Activated CD4-positive, alpha-beta memory T cell treated with anti-CD3 and anti-CD28 coated beads, Interleukin-2, amount 10 ng/mL, durations not matched to agents 7 days and 5 days (primary cell): ENCODE measurements around the gene SLC39A8. TPM values are rescaled to one million over a fixed set of nuclear protein-coding genes. Genes with fewer than 3 reads are reported as not detected.

Experiments used
- total RNA-seq, 2 experiments: library from RNA; stranded (reverse); gene quantifications; one replicate each; pipeline ENCODE4 v1.2.3, GENCODE V29; 2021

SLC39A8 gene
- total RNA-seq, 2 experiments from 2014 or later, result 101 to 103 TPM

Other genes with a start within 250 kb of the SLC39A8 start
- gene NFKB1, start 155.9 kb upstream of the SLC39A8 start, total RNA-seq, result 10 to 100 TPM; 84.7 to 88.1 TPM